Heart right ventricle (tissue), 16 donors: ENCODE measurements around the gene SSTR4. TPM values are rescaled to one million over a fixed set of nuclear protein-coding genes. Genes with fewer than 3 reads are reported as not detected.

Experiments used
- ATAC-seq, 8 donors: fragments of 200-7000 bp; cut with Tn5 transposase; one replicate each; pipeline ENCODE4 v1.9.1; 2020; ENCODE audit warnings: mild to moderate bottlenecking in 8 of 8, moderate library complexity in 8 of 8, moderate number of reproducible peaks in 1 of 8
- DNase-seq, 2 donors: peaks; one replicate each; pipeline ENCODE4 v3.0.0-alpha.2; 2020
- H3K27ac ChIP-seq, 10 donors: fragments of 200-600 bp; sonication (generic) in 2 of 10; one replicate each; pipeline versions ENCODE4 v1.5.0 to v1.8.0; 2020 to 2022; ENCODE audit warnings: mild to moderate bottlenecking in 3 of 10
- H3K27me3 ChIP-seq, 7 donors: fragments of 200-600 bp; one replicate each; pipeline ENCODE4 v1.8.0; 2021 to 2022; ENCODE audit warnings: mild to moderate bottlenecking in 2 of 7
- H3K36me3 ChIP-seq, 9 donors: fragments of 200-600 bp; sonication (generic) in 1 of 9; one replicate each; pipeline versions ENCODE4 v1.5.0 to v1.8.0; 2020 to 2022; ENCODE audit warnings: mild to moderate bottlenecking in 2 of 9
- H3K4me1 ChIP-seq, 9 donors: fragments of 200-600 bp; sonication (generic) in 1 of 9; one replicate each; pipeline versions ENCODE4 v1.5.0 to v1.8.0; 2020 to 2022; ENCODE audit warnings: mild to moderate bottlenecking in 4 of 9
- H3K4me3 ChIP-seq, 10 donors: fragments of 200-600 bp; sonication (generic) in 2 of 10; one replicate each; pipeline versions ENCODE4 v1.5.0 to v1.8.0; 2020 to 2022; ENCODE audit warnings: mild to moderate bottlenecking in 7 of 10, moderate library complexity in 2 of 10
- H3K9me3 ChIP-seq, 11 donors: fragments of 200-600 bp in 10 of 11; sonication (generic) in 2 of 11; one replicate each; pipeline versions ENCODE4 v1.5.0 to v1.8.0; 2013 to 2022; ENCODE audit warnings: mild to moderate bottlenecking in 2 of 11, control low read depth in 1 of 11, moderate library complexity in 1 of 11
- WGBS, 2 donors: extraction: QIAGEN DNeasy Blood & Tissue Kit; methylation state at CpG; one replicate each; pipeline ENCODE4 v1.1.7; 2013; ENCODE audit warnings: inconsistent platforms in 1 of 2; 5-methylcytosine and 5-hydroxymethylcytosine counted together
- intact Hi-C, 10 donors: fragments of 100-400 bp; cut with DNase I; formaldehyde crosslinking; loops; one replicate each; pipeline versions ENCODE4 v1.11.1 to v1.14.2; 2022
- polyA plus RNA-seq, 2 donors: library from polyadenylated mRNA; stranded (reverse); fragments of 200-250 nt; gene quantifications; one replicate each; pipeline ENCODE4 v1.2.3, GENCODE V29; 2013
- total RNA-seq, 10 donors: library from RNA; stranded (reverse); fragmentation: NEBNext Ultra II Directional in 3 of 10; extraction: Animal tissue kit (Norgen Biotek cat#: 25700) in 3 of 10; gene quantifications; one replicate each; pipeline versions ENCODE4 v1.2.1 to v1.2.4, GENCODE V29; 2021 to 2023
- TF ChIP-seq, protein P1 (sequence below), 9 donors: fragments of 200-600 bp; sonication (generic) in 2 of 9; IDR thresholded peaks; one replicate each; pipeline versions ENCODE4 v1.5.0 to v1.8.0; 2021 to 2022; ENCODE audit warnings: antibody characterized with exemption in 9 of 9, mild to moderate bottlenecking in 5 of 9, moderate library complexity in 1 of 9
- donor health status: Arrhythmogenic right ventricular cardiomyopathy.
- donor health status: ischemic (EF 13 %, LVEDD 7.1; RV severe dilation, severe dysfunction).
- donor health status: healthy with polysubstance abuse.
- donor health status: DM: no; HTN: yes; CAD: no.
- donor health status: DM: no; HTN: no; CAD: no.
- donor health status: ischemic (EF 25% LVEDD 6.9; RV normal size, moderate dysfunction).
- donor health status: ischemic (EF 25% LVEDD 5.7; RV mildly dilated, moderate dysfunction).
- donor health status: healthy.
- donor health status: DM: yes; HTN: yes; CAD: no.
- donor health status: Ischemic cardiomyopathy.
- donor health status: ischemic (EF 35%, LVEDD 5.7; RV mildly dilated, moderate dysfunction).
- donor health status: nonischemic (EF 11% LVEDD 7.7; RV severe dilation, severe dysfunction).
- donor health status: DM: yes; HTN: yes; CAD: no.
- donor health status: PGD.
- donor health status: ischemic (EF 29% LVEDD 5.4; RV normal size, mild dysfunction).
- donor health status: nonischemic (EF 23%, LVEDD 6.1; RV moderate dilation, normal function).

The SSTR4 gene
- total and polyA plus RNA-seq, 12 donors, result not detected

GRCh38 chr20:23063168-23063567 is 28.1 kb downstream of the SSTR4 start:
- Histone ChIP-seq H3K27ac (peak overlapping the region in 2 of 10 donors; percentile 80 to 84), H3K9me3 (no peaks in the 10 kb centered on the region), H3K36me3 (no peaks in the 10 kb centered on the region), H3K4me3 (no peak overlapping the region), H3K27me3 (no peaks in the 10 kb centered on the region), H3K4me1 (peaks cover 22 to 51% (median 47%) of the 10 kb centered on the region in 9 donors)
- DNase-seq (no peak), ATAC-seq (no peak)
- 81 to 87% methylated on average over 3 of the region's 3 CpGs for WGBS, 2 donors
- TF ChIP-seq, protein P1, sequence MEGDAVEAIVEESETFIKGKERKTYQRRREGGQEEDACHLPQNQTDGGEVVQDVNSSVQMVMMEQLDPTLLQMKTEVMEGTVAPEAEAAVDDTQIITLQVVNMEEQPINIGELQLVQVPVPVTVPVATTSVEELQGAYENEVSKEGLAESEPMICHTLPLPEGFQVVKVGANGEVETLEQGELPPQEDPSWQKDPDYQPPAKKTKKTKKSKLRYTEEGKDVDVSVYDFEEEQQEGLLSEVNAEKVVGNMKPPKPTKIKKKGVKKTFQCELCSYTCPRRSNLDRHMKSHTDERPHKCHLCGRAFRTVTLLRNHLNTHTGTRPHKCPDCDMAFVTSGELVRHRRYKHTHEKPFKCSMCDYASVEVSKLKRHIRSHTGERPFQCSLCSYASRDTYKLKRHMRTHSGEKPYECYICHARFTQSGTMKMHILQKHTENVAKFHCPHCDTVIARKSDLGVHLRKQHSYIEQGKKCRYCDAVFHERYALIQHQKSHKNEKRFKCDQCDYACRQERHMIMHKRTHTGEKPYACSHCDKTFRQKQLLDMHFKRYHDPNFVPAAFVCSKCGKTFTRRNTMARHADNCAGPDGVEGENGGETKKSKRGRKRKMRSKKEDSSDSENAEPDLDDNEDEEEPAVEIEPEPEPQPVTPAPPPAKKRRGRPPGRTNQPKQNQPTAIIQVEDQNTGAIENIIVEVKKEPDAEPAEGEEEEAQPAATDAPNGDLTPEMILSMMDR (IDR thresholded peaks at IDR 0.05), result no peak
- intact Hi-C loops, result loop anchor here in 2 of 10 donors (5.0 to 10.0 kb wide), 2 partner anchors 69 to 272 kb away; no protein-coding TSS in a partner anchor

DNA sequence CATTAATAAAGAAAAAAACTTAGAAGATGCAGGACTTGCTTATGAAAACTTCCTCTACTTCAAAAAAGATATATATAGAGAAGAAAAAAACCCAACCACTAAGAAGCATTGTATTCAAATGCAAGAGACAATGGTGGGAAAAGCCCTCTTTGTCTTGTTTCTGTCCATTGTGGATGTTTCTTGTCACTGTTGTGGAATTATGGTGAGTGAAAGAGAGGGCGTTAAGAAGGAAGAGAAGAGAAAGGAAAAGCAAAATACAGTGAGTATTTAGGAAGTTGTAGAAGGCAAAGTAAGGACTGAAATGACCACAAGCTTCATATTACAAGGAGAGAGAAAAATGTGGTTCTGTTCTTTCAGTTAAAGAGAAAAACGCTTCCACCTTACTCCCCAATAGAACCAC is 28.5 kb downstream of the SSTR4 start:
- Histone ChIP-seq H3K4me3 (no peak overlapping the region), H3K27me3 (no peaks in the 10 kb centered on the region), H3K36me3 (no peaks in the 10 kb centered on the region), H3K9me3 (no peaks in the 10 kb centered on the region), H3K4me1 (peaks cover 22 to 51% (median 47%) of the 10 kb centered on the region in 9 donors), H3K27ac (peak overlapping the region in 3 of 10 donors; percentile 43 to 84 (median 80))
- intact Hi-C loops, result loop anchor here in 2 of 10 donors (5.0 to 10.0 kb wide), 2 partner anchors 69 to 271 kb away; no protein-coding TSS in a partner anchor
- WGBS, 2 donors, result 68 to 71% methylated on average over 2 of the region's 2 CpGs
- ATAC-seq, result no peak
- no peak for DNase-seq
- TF ChIP-seq, protein P1 (IDR thresholded peaks at IDR 0.05), result no peak

DNA sequence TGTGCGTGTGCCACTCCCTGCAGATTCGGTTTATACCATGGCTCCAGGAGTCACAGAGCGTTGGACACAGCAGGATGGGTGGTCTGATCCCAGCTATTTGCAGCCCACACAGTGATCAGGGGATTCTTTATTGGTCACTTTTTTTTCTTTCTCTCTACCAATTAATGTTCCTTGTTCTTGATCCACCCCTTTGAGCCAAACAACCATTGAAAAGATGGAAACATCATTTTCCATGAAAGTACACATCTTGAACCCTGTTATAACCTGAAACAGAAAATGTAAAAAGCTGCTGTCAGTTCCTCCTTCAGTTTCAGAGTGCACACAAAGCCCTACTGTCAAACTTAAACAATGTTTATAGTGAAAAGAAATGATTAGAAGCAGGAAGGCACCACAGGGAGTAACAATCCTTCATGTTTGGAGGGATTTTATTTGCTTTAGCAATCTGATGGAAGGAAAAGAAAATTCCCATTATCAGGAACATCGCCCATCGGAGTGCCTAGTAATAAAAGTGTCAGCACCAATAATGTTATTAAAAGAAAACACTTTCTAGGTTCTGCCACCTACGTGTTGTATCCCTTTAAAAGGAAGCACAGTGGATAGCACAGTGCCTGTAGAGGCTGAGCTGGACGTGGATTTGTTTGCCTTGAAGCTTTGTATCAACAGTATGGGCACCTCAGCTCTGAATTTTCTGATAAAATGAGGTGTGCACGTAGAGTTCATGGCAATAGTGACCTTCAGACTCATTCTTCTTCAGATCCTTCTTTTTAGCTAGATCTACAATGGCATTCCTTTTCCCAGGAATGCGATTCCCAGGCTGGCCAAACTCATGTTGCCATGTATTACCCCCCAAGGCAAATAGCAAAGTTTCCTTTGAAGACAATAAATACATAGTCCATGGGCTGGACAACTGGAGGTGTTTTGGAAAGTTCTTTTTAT is 30.4 kb downstream of the SSTR4 start:
- intact Hi-C loops, result loop anchor here in 1 of 10 donors (10.0 kb wide), 1 partner anchor 269 kb away; no protein-coding TSS in a partner anchor
- Histone ChIP-seq H3K36me3 (no peaks in the 10 kb centered on the region), H3K4me1 (peaks cover 17 to 40% (median 36%) of the 10 kb centered on the region in 9 donors), H3K27ac (no peak overlapping the region), H3K27me3 (no peaks in the 10 kb centered on the region), H3K9me3 (no peaks in the 10 kb centered on the region), H3K4me3 (no peak overlapping the region)
- TF ChIP-seq, protein P1 (IDR thresholded peaks at IDR 0.05), result no peak
- WGBS, 2 donors, result 88 to 91% methylated on average over 9 of the region's 9 CpGs
- DNase-seq (no peak), ATAC-seq (no peak)

DNA sequence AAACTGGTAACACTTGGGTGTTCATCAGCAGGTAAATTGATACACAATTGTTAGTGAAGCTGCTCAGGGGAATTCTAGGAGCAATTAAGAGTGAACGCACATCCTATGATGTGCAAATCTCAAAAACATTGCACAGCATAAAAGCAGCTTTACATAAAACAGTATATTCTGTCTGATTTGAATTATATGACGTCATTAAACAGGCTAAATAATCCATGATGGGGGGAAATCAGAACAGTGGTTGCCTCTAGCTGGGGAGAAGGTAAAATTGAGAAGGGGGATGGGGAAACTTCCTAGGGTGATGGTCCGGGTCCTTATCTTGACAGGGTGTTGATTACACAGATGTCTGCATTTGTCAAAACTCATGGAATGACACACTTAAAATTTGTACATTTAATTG is 31.7 kb downstream of the SSTR4 start:
- no peaks in the 10 kb centered on the region for H3K27me3 ChIP-seq
- DNase-seq, result no peak
- no peak for ATAC-seq
- H3K36me3 ChIP-seq, result no peaks in the 10 kb centered on the region
- TF ChIP-seq, protein P1 (IDR thresholded peaks at IDR 0.05), result no peak
- H3K4me3 ChIP-seq, result no peak overlapping the region
- intact Hi-C loops, result loop anchor here in 1 of 10 donors (10.0 kb wide), 1 partner anchor 268 kb away; no protein-coding TSS in a partner anchor
- 83 to 91% methylated on average over 3 of the region's 3 CpGs for WGBS, 2 donors
- no peak overlapping the region for H3K27ac ChIP-seq
- no peaks in the 10 kb centered on the region for H3K9me3 ChIP-seq
- H3K4me1 ChIP-seq, result peaks cover 8 to 28% (median 24%) of the 10 kb centered on the region in 9 donors
